ENCODE results near the gene HPDL.
"Not testable (repeated sequence)": the region's sequence is repeated elsewhere in the genome, so short reads cannot be mapped to it uniquely, and the experiment has no call there.

Gene HPDL

GRCh38 chr1:45326627-45327623 is at the start of gene HPDL:
Gene HPDL, plus strand, starts transcription at chr1:45326895. Its CDS starts 254 bp downstream, at chr1:45327149.
- DNase-seq: no peak

GRCh38 chr1:45282351-45282750 is 44.3 kb upstream of the HPDL start:
- no peak for DNase-seq

GRCh38 chr1:45284858-45285257 is 41.8 kb upstream of the HPDL start:
- DNase-seq: not testable (repeated sequence)

GRCh38 chr1:45286521-45286920 is 40.2 kb upstream of the HPDL start:
- not testable (repeated sequence) for DNase-seq

GRCh38 chr1:45291002-45291401 is 35.7 kb upstream of the HPDL start:
- not testable (repeated sequence) for DNase-seq

GRCh38 chr1:45291716-45292115 is 35.0 kb upstream of the HPDL start:
- DNase-seq: no peak

GRCh38 chr1:45297666-45298356 is 28.9 kb upstream of the HPDL start:
- no peak for DNase-seq

- no peak for DNase-seq
Observed at GRCh38 chr1:45299296-45299695, 27.4 kb upstream of the HPDL start.

- DNase-seq: peak; percentile 61
Observed at GRCh38 chr1:45299981-45300668, 26.6 kb upstream of the HPDL start.

- DNase-seq: no peak
Observed at GRCh38 chr1:45300669-45300997, 26.1 kb upstream of the HPDL start.

GRCh38 chr1:45302505-45303150 is 24.1 kb upstream of the HPDL start:
- no peak for DNase-seq

- peak; percentile 99 for DNase-seq
Observed at GRCh38 chr1:45303520-45304310, 23.0 kb upstream of the HPDL start.

GRCh38 chr1:45304311-45305081 is 22.2 kb upstream of the HPDL start:
- DNase-seq: peak; percentile 23

GRCh38 chr1:45305231-45305630 is 21.5 kb upstream of the HPDL start:
- no peak for DNase-seq

- no peak for DNase-seq
Observed at GRCh38 chr1:45306319-45306718, 20.4 kb upstream of the HPDL start.

GRCh38 chr1:45306905-45307304 is 19.8 kb upstream of the HPDL start:
- no peak for DNase-seq

GRCh38 chr1:45314266-45314665 is 12.4 kb upstream of the HPDL start:
- DNase-seq: no peak

- DNase-seq: no peak
Observed at GRCh38 chr1:45317166-45317565, 9.5 kb upstream of the HPDL start.

- no peak for DNase-seq
Observed at GRCh38 chr1:45319761-45320160, 6.9 kb upstream of the HPDL start.

- DNase-seq: no peak
Observed at GRCh38 chr1:45321444-45321843, 5.3 kb upstream of the HPDL start.

- no peak for DNase-seq
Observed at GRCh38 chr1:45322486-45323040, 4.1 kb upstream of the HPDL start.

Data from NCI-H2107 (cell line).